ENCODE measurements around the gene SRBD1.

Gene SRBD1

DNA sequence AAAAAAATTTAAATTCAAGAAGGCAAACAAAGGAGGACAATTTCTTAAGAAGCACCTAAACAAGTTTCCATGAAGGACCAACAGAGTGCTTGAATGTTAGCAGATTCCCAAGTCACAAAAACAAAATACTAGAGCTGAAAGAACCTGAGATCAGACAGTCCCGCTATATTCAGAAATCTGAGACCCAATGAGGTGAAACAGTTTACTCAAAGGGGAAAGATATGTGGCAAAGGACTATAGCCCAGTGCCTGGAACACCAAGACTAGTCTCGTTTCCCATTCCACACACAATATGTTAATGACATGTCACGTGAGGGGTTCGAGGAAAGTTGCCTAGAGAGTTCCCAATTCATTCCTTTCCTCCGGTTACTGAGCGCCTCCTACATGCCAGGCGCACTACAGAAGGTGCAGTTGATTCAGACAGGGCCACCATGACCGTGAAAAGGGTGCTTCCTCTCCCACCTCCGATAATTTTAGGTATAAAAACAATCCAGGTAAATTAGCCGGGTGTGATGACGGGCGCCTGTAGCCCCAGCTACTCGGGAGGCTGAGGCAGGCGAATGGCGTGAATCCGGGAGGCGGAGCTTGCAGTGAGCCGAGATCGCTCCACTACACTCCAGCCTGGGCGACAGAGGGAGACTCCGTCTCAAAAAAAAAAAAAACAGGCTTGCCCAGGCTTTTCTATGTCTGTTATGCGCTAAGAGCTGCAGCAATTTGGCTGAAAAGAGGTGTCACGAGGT is 617 bp downstream of the SRBD1 start:
- intact Hi-C loops (cut with DNase I) = no loop called here
- DNase-seq = peak; percentile 22 to 87 (median 64)

DNA sequence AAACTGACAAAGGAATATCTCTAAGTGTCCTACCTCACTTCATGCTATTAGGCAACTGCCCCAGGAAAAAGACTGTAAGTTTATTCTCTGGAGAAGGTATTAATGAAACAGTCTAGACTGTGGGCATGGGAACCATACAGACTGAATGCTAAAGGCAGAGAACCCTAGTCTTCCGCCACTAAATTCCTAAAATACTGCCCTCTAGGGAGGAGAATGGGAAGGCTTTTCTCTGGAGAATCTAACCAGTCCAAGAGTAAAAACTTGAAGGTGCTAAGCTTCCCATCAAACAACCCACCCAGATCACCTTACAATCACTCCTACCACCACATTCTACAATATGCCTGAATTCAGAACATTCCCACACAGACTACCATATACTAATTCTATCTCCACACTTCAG is 3.4 kb downstream of the SRBD1 start:
- no peak for DNase-seq
- intact Hi-C loops (cut with DNase I) = no loop called here

- intact Hi-C loops (cut with DNase I) = no loop called here
- DNase-seq = no peak
Observed at GRCh38 chr2:45606796-45607195, 4.3 kb downstream of the SRBD1 start.

DNA sequence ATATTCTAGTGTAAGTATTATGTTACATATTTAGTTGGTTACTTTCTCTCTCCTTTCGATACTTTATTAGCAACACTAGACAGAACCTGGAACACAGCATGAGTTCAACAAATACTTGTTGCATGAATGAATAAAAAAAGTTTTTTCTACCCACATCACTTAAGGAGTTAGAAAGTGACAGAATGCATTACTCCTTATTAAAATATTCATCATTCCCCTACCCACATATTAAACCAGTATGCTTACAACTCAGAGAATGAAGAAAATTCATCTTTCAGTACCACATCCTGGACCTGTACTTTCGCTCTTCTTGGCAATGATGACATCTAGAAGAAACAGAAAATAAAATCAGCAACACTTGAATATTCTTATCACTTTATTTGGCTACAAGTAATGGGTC is 6.0 kb downstream of the SRBD1 start:
- intact Hi-C loops (cut with DNase I) = no loop called here
- DNase-seq = no peak

DNA sequence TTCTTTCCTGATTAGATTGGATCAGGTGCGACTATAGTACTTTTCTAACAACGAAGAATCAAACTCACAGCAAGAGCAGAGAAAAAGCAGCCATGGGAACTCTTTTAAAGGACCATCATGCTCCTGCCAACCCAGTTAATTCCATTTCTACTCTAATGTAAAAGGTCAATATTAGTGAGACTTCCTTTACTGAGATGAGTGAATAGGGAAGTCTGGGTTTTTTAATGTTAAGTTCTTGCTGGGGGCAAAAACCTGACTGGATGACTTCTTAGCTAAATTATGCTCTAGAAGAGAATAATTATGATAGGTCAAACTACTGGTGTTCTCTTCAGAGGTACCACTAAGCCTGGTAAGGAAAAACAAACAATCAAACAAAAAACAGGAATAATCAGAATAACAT is 8.4 kb downstream of the SRBD1 start:
- intact Hi-C loops (cut with DNase I) = no loop called here
- no peak for DNase-seq

DNA sequence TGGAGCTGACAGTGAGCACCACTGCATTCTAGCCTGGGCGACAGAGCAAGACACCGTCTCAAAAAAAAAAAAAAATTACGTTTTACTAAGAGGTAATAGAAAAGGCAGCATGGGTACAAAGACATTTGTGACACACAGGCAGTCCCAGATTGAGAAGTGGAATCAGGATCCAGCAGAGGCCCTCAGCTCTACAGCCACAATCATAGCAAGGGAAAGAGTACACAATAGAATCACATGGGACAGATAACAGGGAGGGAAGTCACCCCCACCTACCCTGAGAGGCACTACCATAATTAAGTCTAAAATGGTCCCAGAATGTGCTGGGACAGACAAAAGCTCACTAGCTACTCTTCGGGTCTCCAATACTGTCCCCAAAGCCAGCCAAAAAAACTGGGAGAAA is 12.5 kb downstream of the SRBD1 start:
- intact Hi-C loops (cut with DNase I) = no loop called here
- DNase-seq = no peak

- intact Hi-C loops (cut with DNase I) = no loop called here
Observed at GRCh38 chr2:45596761-45597160, 14.3 kb downstream of the SRBD1 start.

DNA sequence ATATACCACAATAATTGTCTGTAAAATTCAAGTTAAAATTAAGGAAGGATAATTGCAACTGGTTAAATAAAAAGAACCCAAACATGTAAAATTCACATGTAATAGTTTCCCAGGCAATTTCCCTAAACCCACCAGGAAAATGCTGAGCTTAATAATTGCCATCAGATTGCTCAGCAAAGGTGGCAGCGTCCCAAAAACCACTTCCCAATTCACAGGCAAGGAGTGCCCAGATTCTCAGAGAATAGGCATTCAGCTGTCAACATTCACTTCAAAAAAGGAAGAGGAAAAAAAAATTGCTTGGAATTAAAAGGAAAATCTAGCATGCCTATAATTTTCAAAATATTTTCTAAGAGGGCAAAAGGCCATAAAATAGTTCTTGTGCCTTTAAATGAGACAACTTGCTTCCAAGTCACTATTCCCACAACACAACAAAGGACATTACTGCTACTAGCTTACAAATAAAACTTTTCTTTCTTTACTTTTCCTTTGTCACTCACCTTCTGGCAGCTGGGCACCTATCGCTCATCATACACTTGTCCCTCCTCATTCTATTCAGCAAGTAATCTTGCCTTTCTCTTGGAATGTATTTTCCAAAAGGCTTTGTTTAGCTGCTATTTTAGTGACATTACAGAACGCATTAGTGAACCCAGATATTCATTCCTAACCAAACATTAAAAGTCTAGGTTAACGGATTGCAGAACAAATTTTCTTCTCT is 15.2 kb downstream of the SRBD1 start:
- peak in 23 of 42 donors; percentile 5 to 63 (median 21) for DNase-seq
- intact Hi-C loops (cut with DNase I) = no loop called here

More at GRCh38 chr2:45596761-45597160, 14.3 kb downstream of the SRBD1 start:
- DNase-seq = no peak

GRCh38 chr2:45591073-45591472 is 20.0 kb downstream of the SRBD1 start:
- intact Hi-C loops (cut with DNase I) = no loop called here
- DNase-seq = no peak

GRCh38 chr2:45588158-45588829 is 22.8 kb downstream of the SRBD1 start:
- DNase-seq = no peak
- intact Hi-C loops (cut with DNase I) = no loop called here

DNA sequence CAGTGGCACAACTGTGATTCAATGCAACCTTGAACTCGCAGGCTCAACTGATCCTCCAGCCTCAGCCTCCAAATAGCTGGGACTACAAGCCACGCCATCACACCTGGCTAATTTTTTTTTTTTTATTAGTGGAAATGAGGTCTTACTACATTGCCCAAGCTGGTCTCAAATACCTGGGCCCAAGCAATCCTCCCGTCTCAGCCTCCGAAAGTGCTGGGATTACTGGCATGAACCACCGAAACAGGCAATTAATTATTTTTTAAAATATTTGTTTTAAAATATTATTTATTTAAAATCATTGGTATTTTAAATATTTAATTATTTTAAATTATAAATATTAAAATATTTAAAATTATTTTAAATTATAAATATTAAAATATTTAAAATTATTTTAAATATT is 24.5 kb downstream of the SRBD1 start:
- intact Hi-C loops (cut with DNase I) = no loop called here
- no peak for DNase-seq

- intact Hi-C loops (cut with DNase I) = no loop called here
- peak in 11 of 42 donors; percentile 8 to 54 (median 30) for DNase-seq
Observed at GRCh38 chr2:45585267-45585861, 25.7 kb downstream of the SRBD1 start.

- DNase-seq = no peak
- intact Hi-C loops (cut with DNase I) = no loop called here
Observed at GRCh38 chr2:45583977-45584376, 27.1 kb downstream of the SRBD1 start.

DNA sequence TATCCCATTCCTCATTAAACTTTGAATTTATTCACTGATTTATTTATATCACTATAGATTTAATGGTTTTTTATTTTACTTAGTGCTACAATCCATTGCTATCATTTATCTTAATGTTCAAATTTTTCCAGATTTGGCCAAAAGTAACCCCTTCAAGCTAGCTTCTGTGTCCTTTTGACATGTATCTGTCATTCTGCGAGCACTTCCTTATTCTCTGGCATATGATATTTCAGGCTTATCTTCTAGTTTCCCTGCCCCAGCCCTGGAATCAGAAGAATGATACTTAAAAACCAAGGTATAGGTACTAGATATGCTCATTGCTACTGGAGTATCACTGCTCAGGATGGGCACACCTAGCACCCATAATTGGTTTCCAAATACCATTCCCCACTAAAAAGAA is 28.5 kb downstream of the SRBD1 start:
- DNase-seq = no peak
- intact Hi-C loops (cut with DNase I) = no loop called here

DNA sequence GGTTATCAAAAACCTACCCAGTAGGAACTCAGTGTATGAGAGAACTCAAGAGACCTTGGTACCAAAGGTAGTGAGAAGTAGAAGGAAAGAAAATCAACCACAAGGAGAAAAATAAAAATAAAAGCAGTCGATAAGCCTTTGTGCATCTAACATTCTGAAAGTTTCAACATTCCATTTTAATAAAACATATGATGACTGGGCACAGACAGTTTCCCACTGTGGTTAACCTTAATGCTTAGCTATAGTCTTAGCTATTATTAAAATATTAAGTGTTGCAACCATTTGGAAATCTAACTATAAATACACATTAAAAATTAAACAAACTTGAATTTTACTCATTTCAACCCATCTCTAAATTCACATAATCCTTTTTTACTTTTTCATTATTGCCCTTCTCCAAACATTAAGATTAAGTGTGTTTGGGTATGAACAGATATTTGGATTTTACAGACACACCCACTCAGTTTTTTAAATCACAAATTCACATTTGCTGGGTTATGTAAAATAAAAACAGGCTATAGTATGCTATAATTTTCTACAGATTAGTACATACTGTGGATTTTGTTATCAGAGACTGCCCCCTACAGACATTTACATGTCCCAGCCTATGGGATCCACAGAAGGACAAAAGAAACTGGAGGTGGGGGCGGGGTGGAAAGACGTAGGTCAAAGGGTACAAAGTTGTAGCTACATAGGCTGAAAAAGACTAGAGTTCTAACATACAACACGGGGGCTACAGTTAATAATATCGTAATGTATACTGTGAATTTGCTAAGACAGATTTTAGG is 32.8 kb downstream of the SRBD1 start:
- intact Hi-C loops (cut with DNase I) = no loop called here
- DNase-seq = no peak

GRCh38 chr2:45577441-45577840 is 33.6 kb downstream of the SRBD1 start:
- intact Hi-C loops (cut with DNase I) = no loop called here

GRCh38 chr2:45575881-45576280 is 35.2 kb downstream of the SRBD1 start:
- intact Hi-C loops (cut with DNase I) = no loop called here
- peak in 3 of 42 donors; percentile 5 to 30 (median 26) for DNase-seq

More at GRCh38 chr2:45577441-45577840, 33.6 kb downstream of the SRBD1 start:
- no peak for DNase-seq

DNA sequence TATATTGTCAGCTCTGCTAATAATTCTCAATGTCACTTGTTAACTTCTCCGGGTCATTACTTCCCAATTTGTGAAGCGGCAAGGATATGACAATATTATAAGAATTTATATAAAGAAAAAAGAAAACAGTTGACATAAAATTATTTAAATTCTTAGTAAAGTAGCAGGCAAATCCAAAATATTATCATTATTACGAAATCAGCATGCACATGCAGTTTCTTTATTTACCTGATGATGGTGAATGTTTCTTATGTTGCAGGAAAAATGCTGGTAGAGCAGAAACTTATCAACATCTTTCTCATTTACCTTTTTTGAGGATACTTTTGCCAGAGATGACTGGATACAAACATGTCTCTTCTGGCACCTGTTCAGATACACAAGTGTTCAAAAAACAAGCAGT is 38.1 kb downstream of the SRBD1 start:
- no peak for DNase-seq
- intact Hi-C loops (cut with DNase I) = no loop called here

- intact Hi-C loops (cut with DNase I) = no loop called here
Observed at GRCh38 chr2:45571940-45572339, 39.1 kb downstream of the SRBD1 start.

More at GRCh38 chr2:45571940-45572339, 39.1 kb downstream of the SRBD1 start:
- DNase-seq = no peak
